GM19193 (cell line): ENCODE data around the gene RAB33A.

Experiments
- POLR2A ChIP-seq: IDR thresholded peaks from 4 replicates; pipeline ENCODE4 v1.6.1; 2011; ENCODE audit not compliant: insufficient read depth, insufficient read length; ENCODE audit errors: extremely low read depth

Gene RAB33A

DNA sequence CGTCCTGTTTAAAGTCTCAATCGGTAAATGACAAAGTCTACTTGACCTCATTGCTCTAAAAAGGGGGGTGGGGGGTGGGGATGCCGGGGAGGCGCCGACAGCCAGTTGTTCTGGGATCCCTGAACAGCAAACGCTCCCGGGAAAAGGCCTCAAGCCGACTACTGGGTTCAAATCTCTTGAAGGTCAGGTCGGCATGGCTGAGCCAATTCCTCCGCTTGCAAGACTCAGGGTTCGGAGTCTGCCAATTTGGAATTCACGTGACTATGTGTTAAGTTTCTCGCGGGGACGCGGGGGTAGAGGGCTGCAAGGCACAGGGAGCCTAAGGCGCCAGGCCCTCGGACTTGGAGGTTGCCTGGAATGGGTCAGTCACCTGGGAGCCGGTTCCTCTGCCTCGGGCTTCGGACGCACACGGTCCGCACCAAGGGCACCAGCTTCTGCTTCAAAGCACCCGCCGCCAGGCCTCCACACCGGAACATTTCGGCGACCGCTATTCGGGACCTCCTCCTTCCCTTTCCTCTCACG lies 6.5 kb upstream of the RAB33A start:
- no peak for TF ChIP-seq POLR2A

DNA sequence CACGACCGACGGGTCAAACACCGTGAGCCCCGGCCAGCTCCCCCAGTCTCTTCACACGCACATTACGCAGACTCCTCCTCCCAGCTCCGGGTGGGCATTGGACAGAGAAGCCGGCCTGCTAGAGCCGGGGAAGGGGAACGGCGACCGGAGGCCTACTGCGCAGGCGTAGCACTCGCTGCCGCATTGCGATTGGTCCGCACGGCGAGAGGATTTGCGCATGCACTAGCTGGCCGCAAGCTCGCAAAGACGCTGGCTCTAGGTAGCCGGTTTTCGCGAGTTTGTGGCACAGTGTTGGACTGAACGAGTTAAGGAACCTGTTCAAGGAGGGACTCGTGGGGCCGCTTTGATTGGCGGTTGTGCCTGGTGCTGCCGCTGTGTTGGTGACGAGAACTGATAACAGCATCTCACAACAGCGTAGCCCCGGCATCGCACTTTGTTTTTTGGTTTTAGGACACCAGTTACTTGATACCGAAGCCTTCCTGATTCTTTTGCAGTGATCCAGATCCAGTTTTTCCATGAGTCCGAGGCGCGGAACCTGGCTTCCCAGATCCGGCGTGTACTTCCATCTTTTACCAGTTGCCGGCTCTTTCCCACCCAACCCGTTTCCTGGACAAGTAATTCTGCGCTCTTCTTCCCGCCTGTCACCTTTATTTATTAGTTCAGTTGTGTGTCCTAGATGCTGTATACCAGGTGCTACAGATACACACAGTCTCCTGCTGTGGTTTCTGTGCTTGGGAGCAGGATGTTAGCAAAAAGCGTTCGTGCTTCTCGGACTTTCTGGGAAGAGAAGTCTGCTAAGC lies 5.9 kb upstream of the RAB33A start, which contains the start of gene AIFM1:
Gene AIFM1 (minus strand): TSS at position 139 of the 800 bp plus-strand sequence. CDS start 185 bp downstream, outside the sequence.
- peak; percentile 88 for TF ChIP-seq POLR2A

DNA sequence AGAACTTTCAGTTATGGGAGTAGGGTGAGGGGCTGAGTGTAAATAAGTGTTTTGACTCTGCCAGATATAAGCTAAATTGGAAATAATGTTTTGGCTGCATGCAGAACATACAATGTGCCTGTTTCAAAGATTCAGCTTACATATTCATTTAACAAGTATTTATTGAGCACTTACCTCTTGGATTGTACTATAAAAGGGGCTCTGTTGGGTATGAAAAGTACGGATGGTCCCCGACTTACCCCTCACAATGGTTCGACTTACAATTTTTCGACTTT lies 5.3 kb upstream of the RAB33A start:
- TF ChIP-seq POLR2A, result no peak

DNA sequence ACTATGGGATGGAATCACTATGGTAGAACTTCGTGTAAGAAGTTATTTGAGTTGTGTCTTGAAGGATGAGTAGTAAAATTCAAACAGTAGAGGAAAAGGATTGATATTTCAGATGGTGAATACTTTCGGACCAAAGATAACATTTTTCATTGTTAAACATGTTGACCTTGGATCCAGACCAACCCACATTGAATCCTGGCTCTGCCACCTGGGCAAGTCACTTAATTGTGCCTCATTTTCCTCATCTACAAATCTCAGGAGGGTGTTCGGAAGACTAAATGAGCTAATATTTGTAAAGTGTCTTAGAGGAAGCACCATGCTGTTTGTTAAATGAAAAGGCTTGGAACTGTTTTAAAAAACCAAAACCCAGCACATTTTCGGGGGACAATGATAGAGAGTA lies 4.7 kb upstream of the RAB33A start:
- TF ChIP-seq POLR2A, result no peak

DNA sequence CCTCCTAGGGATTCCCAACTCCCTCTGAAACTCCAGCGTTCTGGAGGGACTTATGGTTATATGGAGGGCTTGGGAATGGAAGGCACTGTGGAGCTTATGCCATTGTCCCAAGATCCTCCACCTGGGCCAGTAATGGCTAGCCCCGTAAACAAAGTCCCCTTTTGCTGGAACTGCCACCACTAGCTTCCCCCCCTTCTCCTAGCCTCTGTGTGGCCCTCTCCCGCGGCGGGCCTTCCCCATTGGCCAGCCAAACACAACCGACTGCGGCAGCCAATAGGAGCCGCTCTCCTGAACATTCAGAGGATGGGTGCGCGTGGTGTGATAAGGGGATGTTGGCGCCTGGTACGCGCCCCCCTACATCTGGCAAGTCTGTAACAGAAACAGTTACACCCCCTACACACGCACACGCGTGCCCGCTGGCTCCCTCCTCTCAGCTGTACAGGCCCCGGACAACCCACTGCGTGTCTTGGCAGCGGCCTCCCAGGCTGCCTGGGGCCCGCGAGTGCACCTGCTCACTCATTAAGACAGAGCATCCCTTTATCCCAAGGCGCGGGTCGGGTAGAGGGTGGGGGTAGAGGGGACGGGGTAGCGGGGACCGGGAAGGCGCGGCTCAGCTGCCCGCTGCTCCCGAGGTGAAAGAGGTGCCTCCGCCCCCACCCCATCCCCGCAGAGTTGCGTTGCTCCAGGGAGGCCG lies 863 bp upstream of the RAB33A start:
- TF ChIP-seq POLR2A, result peak; percentile 30

DNA sequence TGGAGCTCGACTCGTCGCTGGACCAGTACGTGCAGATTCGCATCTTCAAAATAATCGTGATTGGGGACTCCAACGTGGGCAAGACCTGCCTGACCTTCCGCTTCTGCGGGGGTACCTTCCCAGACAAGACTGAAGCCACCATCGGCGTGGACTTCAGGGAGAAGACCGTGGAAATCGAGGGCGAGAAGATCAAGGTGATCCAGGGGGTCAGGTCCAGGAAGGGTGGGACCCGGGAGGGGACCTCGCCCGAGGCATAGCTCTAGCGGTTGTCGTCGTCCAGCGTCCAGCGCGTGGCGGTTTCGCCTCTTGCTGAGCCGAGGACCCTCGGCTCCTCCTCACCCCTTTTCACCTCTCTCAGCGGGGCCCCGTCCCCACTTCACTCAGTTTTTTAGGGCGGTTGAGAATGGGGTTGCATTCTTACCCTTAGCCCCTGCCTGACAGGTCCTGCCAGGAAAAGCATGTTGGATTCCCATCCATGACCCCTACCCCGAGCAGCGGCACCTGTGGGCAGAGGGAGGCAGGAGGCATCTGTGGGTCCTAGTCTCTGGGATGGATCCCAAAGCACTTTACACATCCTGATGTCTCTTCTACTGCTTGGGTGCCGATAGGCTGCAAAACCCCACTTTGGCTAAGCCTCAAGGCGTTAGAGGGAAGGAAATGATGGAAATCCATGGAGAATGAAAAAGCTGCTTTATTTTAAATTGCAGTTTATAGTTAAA lies 524 bp downstream of the RAB33A start:
- no peak for TF ChIP-seq POLR2A

DNA sequence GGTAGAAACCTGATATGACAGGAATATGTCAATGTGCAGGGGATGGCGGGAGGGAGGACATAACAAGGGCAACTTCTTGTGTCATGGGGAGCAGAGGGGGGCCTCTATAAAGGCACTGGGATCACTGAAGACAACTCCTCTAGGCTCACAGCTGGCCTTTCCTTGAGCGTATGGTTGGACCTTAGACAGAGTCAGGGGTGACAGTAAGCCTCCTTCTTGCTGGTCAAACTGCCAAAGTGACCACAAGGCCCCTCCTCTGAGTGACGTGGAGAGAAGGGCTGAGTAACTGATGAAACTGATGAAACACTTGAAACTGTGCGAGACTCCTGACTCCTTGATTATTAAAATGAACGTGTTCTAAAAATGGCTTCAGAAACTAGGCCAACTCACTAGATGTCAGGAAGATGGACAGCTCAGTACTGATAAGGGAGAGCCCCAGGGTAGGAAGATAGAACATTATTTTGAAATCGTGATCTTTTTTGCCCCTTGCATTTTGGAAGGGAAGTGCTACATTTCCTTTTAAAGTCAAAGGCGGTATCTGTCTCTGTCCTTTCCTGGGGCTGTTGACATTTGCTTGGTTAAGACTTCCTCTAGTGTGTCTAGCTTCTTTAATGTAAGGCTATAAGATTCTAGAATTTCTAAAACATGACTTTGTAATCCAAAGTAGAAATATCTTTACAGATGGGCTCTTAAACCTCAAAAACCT lies 1.6 kb downstream of the RAB33A start:
- peak; percentile 42 for TF ChIP-seq POLR2A

DNA sequence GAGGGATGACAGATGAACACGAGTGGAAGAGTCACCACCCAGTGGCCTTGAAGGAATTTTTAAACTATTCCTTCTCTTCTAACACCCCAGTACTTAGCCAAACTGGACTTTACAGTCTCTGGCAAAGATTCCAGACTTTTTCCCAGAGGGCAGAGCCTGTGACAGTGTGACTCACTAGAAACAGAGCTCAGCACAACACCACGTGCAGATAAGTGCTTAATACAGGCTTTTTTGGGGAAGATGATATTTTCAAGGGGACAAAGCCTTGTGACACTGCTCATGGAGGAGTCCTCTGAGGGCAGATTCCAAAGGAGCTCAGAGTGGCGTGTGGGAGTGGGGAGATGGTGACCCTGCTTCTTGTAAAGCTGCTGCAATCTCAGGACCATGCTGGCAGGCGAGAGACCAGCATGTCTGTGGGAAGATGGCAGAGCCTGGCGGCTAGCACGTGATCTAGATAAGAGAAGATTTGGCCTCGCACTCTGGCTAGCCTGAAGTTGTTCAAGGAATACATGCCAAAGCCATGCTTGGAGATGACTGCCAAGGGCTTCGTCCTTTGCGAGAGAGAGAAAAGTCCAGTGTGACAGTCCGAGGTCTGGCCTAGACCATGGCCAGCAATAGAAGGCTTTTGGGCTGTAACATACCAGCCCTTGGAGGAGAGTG lies 2.4 kb downstream of the RAB33A start:
- TF ChIP-seq POLR2A, result no peak

DNA sequence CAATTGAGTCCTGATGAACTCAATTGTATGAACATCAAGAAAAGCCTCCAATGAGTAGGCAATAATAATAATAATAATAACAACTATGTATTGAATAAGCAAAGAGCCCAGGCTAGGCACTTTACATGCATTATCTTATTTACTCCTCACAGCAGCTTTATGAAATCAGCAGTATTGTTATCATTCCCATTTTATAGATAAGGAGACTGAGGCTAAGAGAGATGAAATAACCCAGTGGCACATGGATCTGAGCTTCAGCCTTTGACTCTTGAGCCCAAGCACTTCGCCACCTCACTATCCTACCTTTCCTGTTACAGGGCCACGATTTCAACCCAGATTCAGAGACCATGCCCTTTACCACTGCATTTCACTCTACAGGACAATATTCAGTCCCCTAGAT lies 3.2 kb downstream of the RAB33A start:
- TF ChIP-seq POLR2A, result no peak

DNA sequence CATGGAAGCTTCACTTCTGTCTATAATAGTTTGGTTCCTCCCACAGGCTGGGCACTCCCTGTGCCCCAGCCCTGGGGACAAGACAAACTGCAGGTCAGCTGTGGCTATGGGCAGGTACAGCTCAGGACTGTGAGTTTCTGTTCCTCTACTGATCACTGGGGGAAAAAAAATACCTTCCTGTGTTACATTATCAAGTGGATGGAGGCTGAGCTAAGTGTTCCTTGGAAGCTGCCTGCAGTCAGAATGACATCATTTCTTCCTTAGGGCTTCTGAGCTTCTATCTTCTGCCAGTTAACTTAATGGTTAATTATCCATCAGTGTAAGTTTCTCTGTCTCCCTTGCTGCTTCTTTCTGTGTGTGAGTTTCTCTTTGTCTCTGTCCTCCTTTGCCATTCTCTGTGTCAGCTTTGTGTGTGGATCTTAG lies 4.6 kb downstream of the RAB33A start:
- TF ChIP-seq POLR2A, result peak; percentile 27

DNA sequence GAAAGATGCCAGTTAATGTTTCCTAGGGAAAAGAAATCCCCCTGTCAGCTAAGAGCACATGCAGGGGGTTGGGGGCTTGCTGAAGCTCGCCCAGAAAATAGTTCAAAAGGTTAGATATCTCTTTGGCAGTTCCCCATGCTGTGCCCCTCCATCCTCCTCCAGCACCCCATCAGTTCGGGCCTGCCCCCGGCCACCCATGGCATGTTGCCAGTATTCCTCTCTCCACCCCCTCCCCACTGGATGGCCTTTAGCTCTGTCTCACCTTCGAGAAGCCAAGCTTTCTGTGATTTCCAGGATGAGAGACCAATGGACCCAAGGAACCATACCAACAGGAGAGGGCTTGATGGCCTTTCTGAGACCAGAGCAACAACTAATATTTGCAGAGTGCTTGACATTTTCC lies 5.2 kb downstream of the RAB33A start:
- TF ChIP-seq POLR2A, result no peak

DNA sequence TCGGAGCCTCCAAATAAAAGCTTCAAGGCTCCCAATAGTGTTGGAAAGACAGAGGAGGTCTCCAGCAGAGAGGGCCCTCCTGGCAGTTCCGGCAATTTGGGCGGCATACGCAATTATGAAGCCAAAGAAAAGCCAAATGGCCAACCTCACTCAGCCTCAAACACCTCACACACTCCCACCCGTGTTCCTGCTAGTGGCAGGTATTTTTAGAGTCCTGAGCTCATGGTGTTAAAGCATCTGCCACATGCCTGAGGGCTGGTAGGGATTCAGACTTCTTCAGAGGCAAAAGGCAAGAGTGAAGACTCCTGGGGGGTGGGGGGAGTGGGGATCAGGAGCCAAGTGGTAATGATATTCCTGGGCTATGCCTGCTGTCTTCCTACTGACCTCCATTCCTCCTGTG lies 7.4 kb downstream of the RAB33A start:
- TF ChIP-seq POLR2A, result no peak

DNA sequence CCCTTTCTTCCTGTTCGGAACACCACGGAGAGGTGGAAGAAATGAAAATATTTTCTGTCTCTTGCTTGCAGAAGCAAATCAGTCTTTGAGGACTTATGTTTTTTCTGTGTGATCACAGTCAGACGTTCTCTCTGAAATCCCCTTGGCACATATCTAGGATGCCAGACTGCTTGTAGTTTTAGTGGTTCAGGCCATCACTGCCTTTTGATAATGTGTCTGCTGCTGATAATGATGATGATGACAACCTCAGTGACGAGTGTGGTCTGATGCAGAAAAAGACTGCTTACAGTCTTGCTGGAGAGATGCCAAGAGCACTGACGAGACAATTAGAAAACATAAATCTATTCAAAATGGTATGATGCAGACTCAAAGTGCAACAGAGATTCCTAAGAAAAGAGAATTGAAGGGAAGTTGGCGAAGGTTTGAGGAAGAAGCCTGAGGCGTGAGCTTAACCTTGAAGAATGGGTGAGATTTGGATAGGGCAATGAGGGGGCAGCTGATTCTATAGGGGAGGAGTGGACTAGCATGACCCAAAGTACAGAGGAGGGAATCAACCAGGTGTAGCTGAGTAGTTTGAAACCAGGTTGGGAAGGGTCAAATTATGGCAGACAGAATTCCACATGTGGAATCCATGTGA lies 7.9 kb downstream of the RAB33A start:
- no peak for TF ChIP-seq POLR2A

DNA sequence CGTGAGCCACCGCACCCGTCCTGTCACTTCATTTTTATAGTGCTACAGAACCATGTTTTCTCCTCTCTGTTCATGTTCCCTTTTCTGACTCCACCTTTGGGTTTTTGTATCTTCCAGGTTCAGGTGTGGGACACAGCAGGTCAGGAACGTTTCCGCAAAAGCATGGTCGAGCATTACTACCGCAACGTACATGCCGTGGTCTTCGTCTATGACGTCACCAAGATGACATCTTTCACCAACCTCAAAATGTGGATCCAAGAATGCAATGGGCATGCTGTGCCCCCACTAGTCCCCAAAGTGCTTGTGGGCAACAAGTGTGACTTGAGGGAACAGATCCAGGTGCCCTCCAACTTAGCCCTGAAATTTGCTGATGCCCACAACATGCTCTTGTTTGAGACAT lies 12.4 kb downstream of the RAB33A start:
- no peak for TF ChIP-seq POLR2A
